SK-N-MC (cell line): ENCODE measurements around the gene TSPEAR.

Experiments
- DNase-seq: peaks from one replicate; pipeline ENCODE4 v3.0.0-alpha.2; 2011; ENCODE audit warnings: low read depth, low spot score
- H3K27ac ChIP-seq: fragments of 200-600 bp; sonication (generic); 2 replicates; pipeline ENCODE4 v1.5.1; 2016; ENCODE audit warnings: mixed run types
- H3K36me3 ChIP-seq: fragments of 200-600 bp; sonication (generic); 2 replicates; pipeline ENCODE4 v1.6.1; 2017; ENCODE audit warnings: antibody characterized with exemption, low read length, mixed read lengths; ENCODE audit not compliant: insufficient read depth
- H3K4me3 ChIP-seq: fragments of 200-600 bp; sonication (generic); 2 replicates; pipeline ENCODE4 v1.5.1; 2016
- H3K9ac ChIP-seq: fragments of 200-600 bp; sonication (generic); 2 replicates; pipeline ENCODE4 v1.8.0; 2017; ENCODE audit warnings: mixed run types, mixed read lengths; ENCODE audit not compliant: insufficient read length
- H3K9me3 ChIP-seq: fragments of 200-600 bp; sonication (generic); 2 replicates; pipeline ENCODE4 v1.6.1; 2017; ENCODE audit warnings: low read depth, mild to moderate bottlenecking, antibody characterized with exemption, low read length, moderate library complexity, mixed read lengths
- EZH2 ChIP-seq: fragments of 200-600 bp; sonication (generic); IDR thresholded peaks from one replicate; pipeline ENCODE4 v1.6.1; 2017; ENCODE audit warnings: antibody characterized with exemption
- FOXP2 ChIP-seq: optimal IDR thresholded peaks from 2 replicates; pipeline ENCODE3; 2011; ENCODE audit warnings: mild to moderate bottlenecking, moderate library complexity; ENCODE audit not compliant: insufficient read depth; ENCODE audit errors: extremely low read length, control extremely low read depth
- POLR2AphosphoS5 ChIP-seq: IDR thresholded peaks from 2 replicates; pipeline ENCODE4 v1.6.1; 2012; ENCODE audit warnings: mild to moderate bottlenecking, low read depth, low read length, borderline replicate concordance

The TSPEAR gene

DNA sequence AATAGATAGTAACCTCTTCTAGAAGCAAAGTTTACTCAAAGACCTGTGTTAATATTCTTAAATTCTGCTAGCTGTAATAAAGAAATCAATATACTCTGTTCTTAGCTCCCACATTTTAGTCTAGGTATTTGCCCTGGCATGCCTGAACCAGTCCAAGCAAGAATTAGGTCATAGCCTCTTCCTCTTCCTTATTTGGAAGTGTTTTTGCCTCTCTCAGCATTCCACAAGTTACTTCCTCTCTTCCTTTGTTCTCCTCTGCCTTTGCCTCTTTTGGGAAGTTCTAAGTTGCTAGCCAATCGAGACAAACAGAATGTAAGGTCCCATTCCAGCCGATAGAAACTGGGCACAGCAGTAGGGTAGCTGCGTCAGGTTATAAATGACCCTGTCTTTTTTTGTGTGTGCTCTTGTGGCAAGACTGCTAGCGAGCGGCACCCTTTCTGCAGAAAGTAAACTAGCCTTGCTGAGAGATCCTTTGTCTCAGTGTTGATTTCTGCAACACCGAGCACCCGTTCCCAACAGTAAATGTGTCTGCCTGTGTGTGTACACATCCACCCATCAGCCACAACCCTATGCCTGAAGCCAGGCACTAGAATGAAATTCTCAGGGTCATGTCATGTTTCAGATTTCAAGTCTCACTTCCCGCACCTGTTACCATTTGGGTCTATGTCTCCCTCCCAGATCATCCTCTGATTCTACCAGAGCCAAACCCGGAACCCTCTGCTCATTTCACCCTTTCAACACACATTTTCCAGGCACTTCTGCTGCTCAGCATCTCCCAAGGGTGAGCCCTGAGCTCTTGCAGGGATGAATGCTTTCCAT lies 218.6 kb downstream of the TSPEAR start:
- H3K27ac ChIP-seq: no peak overlapping the region
- H3K9me3 ChIP-seq: no peaks in the 10 kb centered on the region
- H3K36me3 ChIP-seq: no peaks in the 10 kb centered on the region
- no peak overlapping the region for H3K9ac ChIP-seq
- DNase-seq: no peak
- TF ChIP-seq POLR2AphosphoS5 (no peak), FOXP2 (no peak), EZH2 (no peak)
- H3K4me3 ChIP-seq: no peak overlapping the region

DNA sequence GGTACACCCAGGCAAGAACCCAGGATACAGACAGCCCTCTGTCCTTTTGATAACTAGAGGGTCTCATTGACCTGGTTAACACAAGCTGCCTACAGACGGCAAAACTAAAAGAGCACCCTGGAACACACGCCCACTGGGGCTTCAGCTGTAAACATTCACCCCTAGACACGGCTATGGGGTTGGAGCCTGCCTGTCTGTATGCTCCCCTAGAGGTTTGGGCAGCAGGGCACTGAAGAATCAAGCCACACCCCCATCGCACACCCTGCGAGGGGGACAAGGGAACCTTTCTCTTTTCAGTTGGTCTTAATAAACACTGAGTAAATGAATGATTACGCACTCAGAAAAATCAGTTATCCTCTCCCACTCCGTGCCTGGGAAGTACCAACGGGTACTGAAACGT lies 220.6 kb downstream of the TSPEAR start:
- TF ChIP-seq EZH2 (no peak), FOXP2 (no peak), POLR2AphosphoS5 (no peak)
- no peak for DNase-seq
- Histone ChIP-seq H3K36me3 (no peaks in the 10 kb centered on the region), H3K9ac (no peak overlapping the region), H3K27ac (no peak overlapping the region), H3K9me3 (no peaks in the 10 kb centered on the region), H3K4me3 (no peak overlapping the region)

DNA sequence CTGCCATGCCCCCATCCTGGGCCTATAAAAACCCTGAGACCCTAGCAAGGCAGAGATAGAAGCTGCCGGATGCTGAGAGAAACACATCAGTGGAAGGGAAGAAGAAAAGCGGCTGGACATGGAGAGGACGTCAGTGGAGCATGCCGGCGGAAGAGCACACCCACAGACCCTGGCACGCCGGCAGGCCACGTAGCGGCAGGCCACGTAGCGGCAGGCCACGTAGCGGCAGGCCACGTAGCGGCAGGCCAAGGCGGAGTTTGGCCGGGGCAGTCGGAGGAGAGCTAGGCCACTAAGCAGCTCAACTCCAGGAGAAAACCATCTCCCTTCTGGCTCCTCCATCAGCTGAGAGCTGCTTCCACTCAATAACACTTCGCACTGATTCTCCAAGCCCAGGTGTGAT lies 221.0 kb downstream of the TSPEAR start:
- Histone ChIP-seq H3K9me3 (no peaks in the 10 kb centered on the region), H3K4me3 (no peak overlapping the region), H3K9ac (no peak overlapping the region), H3K27ac (no peak overlapping the region), H3K36me3 (no peaks in the 10 kb centered on the region)
- no peak for TF ChIP-seq FOXP2
- TF ChIP-seq EZH2: no peak
- TF ChIP-seq POLR2AphosphoS5: no peak
- no peak for DNase-seq

DNA sequence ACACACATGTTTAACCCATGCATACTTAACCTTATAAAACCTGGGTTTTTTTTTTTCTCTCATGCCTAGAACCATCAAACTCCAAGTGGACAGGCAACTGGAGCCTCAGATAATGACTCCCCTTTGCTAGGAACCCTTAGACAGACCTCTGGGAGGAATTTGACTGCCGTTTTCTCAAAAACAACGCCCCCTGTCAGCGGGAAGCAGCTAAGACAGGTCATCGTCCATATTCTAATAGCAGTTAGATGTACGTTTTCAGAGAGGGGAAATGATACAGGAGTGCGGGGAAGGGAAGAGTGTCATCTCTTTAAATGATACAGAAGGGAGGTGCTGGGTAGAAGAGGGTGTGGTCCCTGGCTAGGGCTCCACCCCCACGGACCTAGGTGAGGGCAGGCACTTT lies 221.4 kb downstream of the TSPEAR start:
- no peaks in the 10 kb centered on the region for H3K36me3 ChIP-seq
- H3K27ac ChIP-seq: no peak overlapping the region
- no peak for DNase-seq
- no peak overlapping the region for H3K4me3 ChIP-seq
- no peaks in the 10 kb centered on the region for H3K9me3 ChIP-seq
- H3K9ac ChIP-seq: no peak overlapping the region
- TF ChIP-seq POLR2AphosphoS5: no peak
- no peak for TF ChIP-seq EZH2
- no peak for TF ChIP-seq FOXP2

DNA sequence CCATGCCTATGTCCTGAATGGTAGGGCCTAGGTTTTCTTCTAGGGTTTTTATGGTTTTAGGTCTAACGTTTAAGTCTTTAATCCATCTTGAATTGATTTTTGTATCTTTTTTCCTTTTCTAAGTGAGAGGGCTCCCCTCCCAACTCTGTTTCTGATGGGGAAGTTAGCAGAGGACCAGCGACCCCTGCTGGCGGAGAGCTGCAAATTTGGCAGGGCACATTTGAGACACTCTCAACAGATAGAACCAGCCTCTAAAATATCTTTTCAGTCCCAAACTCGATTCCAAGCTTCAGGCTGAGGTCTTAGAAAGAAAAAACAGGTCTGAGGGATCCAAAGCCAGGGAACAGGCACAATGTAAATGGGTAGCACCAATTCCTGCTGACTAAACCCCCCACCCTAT lies 223.5 kb downstream of the TSPEAR start:
- no peak overlapping the region for H3K27ac ChIP-seq
- no peak for DNase-seq
- no peak overlapping the region for H3K4me3 ChIP-seq
- no peaks in the 10 kb centered on the region for H3K36me3 ChIP-seq
- no peaks in the 10 kb centered on the region for H3K9me3 ChIP-seq
- TF ChIP-seq FOXP2 (no peak), EZH2 (no peak), POLR2AphosphoS5 (no peak)
- no peak overlapping the region for H3K9ac ChIP-seq

DNA sequence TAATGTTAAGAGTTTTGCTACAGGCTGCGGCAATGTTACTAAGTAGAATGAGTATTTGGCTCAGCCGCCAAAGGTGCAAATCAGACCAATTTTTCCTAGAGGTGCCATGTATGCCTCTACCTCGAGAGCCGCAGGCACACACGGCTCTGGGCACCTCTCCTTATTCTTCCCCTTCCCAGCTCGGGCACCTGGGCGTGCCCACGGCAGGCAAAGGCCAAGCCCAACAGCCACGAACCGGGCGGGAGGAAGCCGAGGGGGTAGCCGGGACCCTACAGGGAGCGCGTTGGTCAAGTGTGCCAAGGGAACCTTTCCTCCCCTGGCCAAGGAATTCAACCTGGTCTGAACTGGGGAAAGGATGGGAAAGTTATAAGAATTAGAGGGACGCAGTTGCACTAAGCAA lies 225.1 kb downstream of the TSPEAR start:
- TF ChIP-seq FOXP2 (no peak), POLR2AphosphoS5 (no peak), EZH2 (no peak)
- H3K36me3 ChIP-seq: no peaks in the 10 kb centered on the region
- no peaks in the 10 kb centered on the region for H3K9me3 ChIP-seq
- DNase-seq: no peak
- no peak overlapping the region for H3K4me3 ChIP-seq
- H3K27ac ChIP-seq: no peak overlapping the region
- no peak overlapping the region for H3K9ac ChIP-seq

DNA sequence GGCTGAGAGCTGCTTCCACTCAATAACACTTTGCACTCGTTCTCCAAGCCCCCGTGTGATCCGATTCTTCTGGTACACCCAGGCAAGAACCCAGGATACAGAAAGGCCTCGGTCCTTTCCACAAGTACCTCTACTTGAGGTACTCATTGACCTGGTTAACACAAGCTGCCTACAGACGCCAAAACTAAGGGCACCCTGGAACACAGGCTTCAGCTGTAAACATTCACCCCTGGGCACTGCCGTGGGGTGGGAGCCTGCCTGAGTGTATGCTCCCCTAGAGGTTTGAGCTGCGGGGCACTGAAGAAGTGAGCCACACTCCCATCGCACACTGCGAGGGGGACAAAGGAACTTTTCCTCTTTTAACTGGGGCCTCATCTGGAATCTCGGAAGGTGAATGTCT lies 225.6 kb downstream of the TSPEAR start:
- no peak overlapping the region for H3K9ac ChIP-seq
- no peak for DNase-seq
- no peaks in the 10 kb centered on the region for H3K36me3 ChIP-seq
- H3K9me3 ChIP-seq: no peaks in the 10 kb centered on the region
- no peak overlapping the region for H3K4me3 ChIP-seq
- no peak for TF ChIP-seq FOXP2
- no peak for TF ChIP-seq EZH2
- no peak for TF ChIP-seq POLR2AphosphoS5
- no peak overlapping the region for H3K27ac ChIP-seq

DNA sequence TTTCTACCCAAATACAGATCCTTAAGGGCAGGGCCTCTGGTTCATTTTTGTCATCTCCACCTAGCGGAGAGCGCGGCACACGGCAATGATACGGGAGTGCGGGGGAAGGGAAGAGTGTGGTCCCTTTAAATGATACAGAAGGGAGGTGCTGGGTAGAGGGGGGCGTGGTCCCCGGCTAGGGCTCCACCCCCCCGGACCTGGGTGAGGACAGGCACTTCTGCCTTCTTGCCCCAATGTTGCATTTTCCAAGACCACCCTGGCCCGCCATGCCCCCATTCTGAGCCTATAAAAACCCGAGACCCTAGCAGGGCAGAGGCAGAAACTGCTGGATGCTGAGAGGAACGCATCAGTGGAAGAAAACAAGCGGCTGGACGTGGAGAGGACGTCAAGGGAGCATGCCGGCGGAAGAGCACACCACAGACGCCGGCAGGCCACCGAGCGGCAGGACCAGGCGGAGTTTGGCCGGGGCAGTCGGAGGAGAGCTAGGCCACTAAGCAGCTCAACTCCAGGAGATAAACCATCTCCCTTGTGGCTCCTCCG lies 226.0 kb downstream of the TSPEAR start:
- TF ChIP-seq FOXP2 (no peak), POLR2AphosphoS5 (no peak), EZH2 (no peak)
- Histone ChIP-seq H3K4me3 (no peak overlapping the region), H3K9me3 (no peaks in the 10 kb centered on the region), H3K9ac (no peak overlapping the region), H3K27ac (no peak overlapping the region), H3K36me3 (no peaks in the 10 kb centered on the region)
- DNase-seq: no peak
